ENCODE measurements around the gene FHIT.

GRCh38 chr3:59949311-59949710, 1301.9 kb downstream of the FHIT start:
- TF ChIP-seq RFX5 (IDR thresholded peaks at IDR 0.05; ENCODE audit: low read depth, low read length) (no peak), CTCF (conservative IDR thresholded peaks at IDR 0.05; ENCODE audit: low read depth, low read length) (no peak), MAZ (IDR thresholded peaks at IDR 0.05; ENCODE audit: borderline replicate concordance, low read depth, low read length) (no peak), BHLHE40 (IDR thresholded peaks at IDR 0.05; ENCODE audit: low read depth, low read length) (no peak), RAD21 (IDR thresholded peaks at IDR 0.05; ENCODE audit: low read length) (no peak), POLR2A (IDR thresholded peaks at IDR 0.05; ENCODE audit: low read depth, low read length) (no peak), MXI1 (IDR thresholded peaks at IDR 0.05; ENCODE audit: borderline replicate concordance, low read depth, low read length) (no peak), CEBPB (IDR thresholded peaks at IDR 0.05; ENCODE audit: low read depth, low read length) (no peak), FOS (IDR thresholded peaks at IDR 0.05; ENCODE audit: low read depth, low read length) (no peak), SMC3 (IDR thresholded peaks at IDR 0.05; ENCODE audit: low read depth, low read length) (no peak), ELK1 (IDR thresholded peaks at IDR 0.05; ENCODE audit: borderline replicate concordance, low read depth, low read length) (no peak), MAFK (IDR thresholded peaks at IDR 0.05; ENCODE audit: low read depth, low read length) (no peak), NFE2L2 (IDR thresholded peaks at IDR 0.05; ENCODE audit: low read depth, low read length) (no peak)
